HCT116 (cell line): Measurements from ENCODE around the gene CCDC146.

Experiments
- EZH2 ChIP-seq: fragments of 200-600 bp; sonication (generic); IDR thresholded peaks from 2 replicates; pipeline ENCODE4 v1.6.1; 2017; ENCODE audit warnings: antibody characterized with exemption, mixed run types
- POLR2A ChIP-seq: IDR thresholded peaks from 2 replicates; pipeline ENCODE4 v1.7.0; 2011; ENCODE audit warnings: borderline replicate concordance; ENCODE audit not compliant: insufficient read depth, insufficient read length; ENCODE audit errors: extremely low read depth
- ZBTB33 ChIP-seq: IDR thresholded peaks from 2 replicates; pipeline ENCODE4 v1.6.1; 2011; ENCODE audit warnings: mild to moderate bottlenecking, low read length, moderate library complexity; ENCODE audit not compliant: insufficient replicate concordance; ENCODE audit errors: extremely low read depth

GRCh38 chr7:77216181-77216845, 93.9 kb downstream of the CCDC146 start:
- TF ChIP-seq ZBTB33 (no peak), POLR2A (no peak), EZH2 (no peak)
